IPS DF 4.7 (cell line): ENCODE measurements around the gene UCN3.
"Not testable (repeated sequence)": the region's sequence is repeated elsewhere in the genome, so short reads cannot be mapped to it uniquely, and the experiment has no call there.

Experiments used
- DNase-seq: peaks from one replicate; pipeline ENCODE4 v3.0.0-alpha.2; 2013; ENCODE audit warnings: low spot score; ENCODE audit errors: extremely low read depth

Gene UCN3

DNA sequence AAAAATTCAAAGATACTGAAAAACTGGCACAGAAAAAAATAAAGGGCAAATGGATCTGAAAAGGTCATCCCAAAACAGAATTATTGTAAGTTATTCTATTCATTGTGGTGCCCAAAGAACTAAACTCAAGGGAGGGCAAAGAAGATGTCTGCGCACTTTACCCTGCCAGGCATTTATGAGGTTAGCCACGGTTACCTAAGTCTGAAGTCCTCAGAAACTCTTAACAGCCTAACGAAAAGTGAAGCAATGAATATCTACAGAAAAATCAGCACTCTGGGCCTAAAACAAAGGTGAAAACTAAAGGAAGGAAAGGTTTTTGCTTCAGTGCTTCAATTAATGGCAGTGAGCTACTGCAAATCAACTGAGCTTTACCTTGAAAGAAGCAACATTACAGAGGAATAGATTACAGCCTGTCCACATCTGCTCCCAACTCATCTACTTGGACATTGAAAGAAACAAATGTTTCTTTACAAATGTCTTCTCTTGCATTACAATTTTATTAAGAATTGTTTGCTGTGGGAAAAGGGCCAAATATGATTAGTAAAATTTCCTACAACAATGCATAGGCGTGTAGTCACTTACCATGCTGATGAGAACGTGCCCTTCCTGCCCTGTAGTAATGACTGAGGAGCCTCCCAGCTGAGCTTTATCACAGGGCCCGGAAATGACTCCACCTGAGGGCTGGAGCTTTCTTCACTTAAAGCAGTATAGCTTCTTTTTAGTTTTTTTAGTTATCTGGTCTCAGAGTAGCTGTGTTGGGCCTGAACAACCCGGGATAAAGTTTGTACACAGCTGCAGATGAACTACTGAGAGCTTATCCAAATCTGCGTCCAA is 39.7 kb downstream of the UCN3 start, which contains the start of gene TUBAL3:
Gene TUBAL3 (minus strand): TSS at position 621 of the 834 bp plus-strand sequence. CDS start 36 bp downstream, at position 585.
- DNase-seq = no peak

DNA sequence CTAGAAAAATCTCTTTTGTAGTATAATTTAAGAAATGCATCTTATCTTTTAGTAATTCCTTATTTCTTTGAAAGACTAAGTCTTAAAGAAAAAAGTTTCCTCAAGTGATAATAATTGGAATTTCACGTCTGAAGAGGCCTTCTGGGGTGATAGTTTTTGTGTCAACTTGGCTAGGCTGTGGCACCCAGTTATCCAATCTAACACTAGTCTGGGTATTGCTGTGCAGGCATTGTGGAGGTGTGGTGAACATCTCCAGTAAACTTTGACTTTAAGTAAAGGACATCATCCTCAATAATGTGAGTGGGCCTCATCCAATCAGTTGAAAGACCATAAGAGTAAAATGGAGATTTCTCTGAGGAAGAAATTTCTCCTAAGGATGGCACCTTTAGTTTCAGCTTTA is 42.2 kb downstream of the UCN3 start:
- DNase-seq = no peak

- DNase-seq = not testable (repeated sequence)
Observed at GRCh38 chr10:5410787-5411186, 46.0 kb downstream of the UCN3 start.

- DNase-seq = no peak
Observed at GRCh38 chr10:5411941-5412276, 47.1 kb downstream of the UCN3 start.

- DNase-seq = peak; percentile 69
Observed at GRCh38 chr10:5412277-5412941, 47.6 kb downstream of the UCN3 start, which contains the start of gene NET1. NET1 (plus strand) TSS chr10:5412557; CDS start chr10:5412693, 136 bp downstream.

- no peak for DNase-seq
Observed at GRCh38 chr10:5413012-5413938, 48.5 kb downstream of the UCN3 start.

- DNase-seq = no peak
Observed at GRCh38 chr10:5416981-5417380, 52.2 kb downstream of the UCN3 start.

GRCh38 chr10:5418584-5418983 is 53.8 kb downstream of the UCN3 start:
- no peak for DNase-seq

DNA sequence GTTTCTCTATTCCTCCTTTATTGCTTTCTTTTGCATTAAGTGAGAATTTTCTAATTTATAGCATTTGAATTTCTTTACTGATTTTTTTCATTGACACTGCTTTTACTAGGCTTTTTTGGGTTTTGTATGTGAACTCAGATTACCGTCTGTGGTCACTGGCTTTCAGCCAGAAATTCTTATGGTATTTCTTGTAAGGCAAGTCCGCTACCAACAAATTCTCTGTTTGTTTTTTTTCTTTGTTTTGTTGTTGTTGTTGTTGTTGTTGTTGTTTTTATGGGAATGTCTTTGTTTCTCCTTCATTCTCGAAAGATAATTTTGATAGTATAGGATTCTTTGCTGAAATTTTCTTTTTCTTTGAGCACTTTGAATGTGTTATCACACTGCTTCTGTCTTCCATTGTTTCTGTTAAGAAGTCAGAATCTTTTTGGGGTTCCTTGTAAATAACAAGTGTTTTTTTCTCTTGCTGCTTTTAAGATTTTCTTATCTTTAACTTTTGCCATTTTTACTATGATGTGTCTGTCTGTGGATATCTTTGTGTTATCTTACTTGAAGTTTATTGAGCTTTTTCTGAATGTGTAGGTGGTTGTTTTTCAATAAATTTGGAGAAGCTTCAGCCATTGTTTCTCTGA is 54.8 kb downstream of the UCN3 start:
- DNase-seq = no peak

GRCh38 chr10:5423771-5424170 is 59.0 kb downstream of the UCN3 start:
- no peak for DNase-seq
